ENCODE measurements around the gene AXL.

AXL gene

DNA sequence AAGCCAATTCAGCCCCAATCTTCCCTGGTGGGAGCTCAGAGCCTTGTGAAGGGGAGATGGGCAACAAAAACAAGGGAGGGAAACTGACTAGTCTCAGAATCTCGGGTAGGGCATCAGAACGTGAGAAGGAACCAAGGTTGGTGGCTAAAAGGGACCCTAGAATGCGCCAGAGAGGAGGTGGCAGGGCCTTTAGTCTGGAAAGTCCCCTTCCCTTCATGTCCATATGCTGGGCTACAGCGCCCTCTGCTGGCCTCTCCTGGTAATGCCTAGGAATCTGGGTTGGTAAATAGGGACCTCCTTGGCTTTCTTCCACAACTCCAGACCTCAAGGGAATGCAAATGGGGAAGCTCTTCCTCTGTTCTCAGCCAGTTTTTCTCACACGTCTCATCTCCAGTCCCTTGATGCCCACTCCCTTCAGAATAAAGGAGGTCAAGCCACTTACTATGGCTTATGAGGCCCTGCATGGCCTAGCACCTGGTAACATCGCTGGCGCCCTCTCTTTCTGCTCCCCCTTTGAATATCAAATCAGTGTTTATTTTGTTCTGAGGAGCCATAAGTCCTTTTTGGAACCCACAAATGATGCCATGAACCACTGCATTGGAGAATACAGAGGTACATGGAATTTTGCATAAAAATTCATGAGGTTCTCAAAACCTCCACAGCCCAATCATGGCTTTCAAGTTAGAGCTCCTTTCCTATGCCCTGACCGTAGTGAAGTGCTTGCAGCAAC, 89.6 kb downstream of the AXL start:
- peak; percentile 84 for DNase-seq (ENCODE audit: low spot score)

DNA sequence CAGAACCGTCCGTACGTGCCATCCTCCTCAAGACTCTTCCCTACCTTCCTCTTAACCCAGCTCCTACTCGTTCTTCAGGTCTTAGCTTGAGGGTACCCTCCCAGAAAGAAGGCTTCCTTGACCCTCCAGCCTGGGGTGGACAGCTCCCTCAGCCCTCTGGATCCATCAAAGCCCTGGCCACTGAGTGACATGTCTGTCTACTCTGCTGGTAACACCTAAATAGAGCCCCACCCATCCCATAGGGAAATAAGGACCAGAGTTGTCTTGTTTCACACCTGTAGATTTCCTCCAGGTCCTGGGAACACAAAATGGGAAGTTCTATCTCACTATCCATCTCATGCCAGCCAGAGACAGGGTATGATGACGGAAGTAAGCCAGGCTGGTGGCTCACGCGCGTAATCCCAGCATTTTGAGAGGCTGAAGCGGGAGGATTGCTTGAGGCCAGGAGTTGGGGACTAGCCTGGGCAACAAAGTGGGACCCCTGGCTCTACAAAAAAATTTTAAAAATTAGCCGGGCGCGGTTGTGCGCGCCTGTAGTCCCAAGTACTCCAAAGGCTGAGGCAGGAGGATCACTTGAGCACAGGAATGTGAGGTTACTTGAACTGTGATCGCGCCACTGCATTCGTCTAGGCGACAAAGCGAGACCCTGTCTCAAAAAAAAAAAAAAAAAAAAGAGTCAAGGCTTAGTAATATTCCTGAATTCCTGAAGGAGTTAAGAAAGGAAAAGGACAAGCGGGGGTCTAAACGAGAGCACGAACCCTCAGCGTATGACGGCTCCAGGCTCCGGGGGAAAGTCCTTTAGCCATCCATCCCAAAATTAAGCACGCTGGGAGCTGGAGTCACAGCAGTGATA, 90.4 kb downstream of the AXL start:
- DNase-seq (ENCODE audit: low spot score) = no peak

DNA sequence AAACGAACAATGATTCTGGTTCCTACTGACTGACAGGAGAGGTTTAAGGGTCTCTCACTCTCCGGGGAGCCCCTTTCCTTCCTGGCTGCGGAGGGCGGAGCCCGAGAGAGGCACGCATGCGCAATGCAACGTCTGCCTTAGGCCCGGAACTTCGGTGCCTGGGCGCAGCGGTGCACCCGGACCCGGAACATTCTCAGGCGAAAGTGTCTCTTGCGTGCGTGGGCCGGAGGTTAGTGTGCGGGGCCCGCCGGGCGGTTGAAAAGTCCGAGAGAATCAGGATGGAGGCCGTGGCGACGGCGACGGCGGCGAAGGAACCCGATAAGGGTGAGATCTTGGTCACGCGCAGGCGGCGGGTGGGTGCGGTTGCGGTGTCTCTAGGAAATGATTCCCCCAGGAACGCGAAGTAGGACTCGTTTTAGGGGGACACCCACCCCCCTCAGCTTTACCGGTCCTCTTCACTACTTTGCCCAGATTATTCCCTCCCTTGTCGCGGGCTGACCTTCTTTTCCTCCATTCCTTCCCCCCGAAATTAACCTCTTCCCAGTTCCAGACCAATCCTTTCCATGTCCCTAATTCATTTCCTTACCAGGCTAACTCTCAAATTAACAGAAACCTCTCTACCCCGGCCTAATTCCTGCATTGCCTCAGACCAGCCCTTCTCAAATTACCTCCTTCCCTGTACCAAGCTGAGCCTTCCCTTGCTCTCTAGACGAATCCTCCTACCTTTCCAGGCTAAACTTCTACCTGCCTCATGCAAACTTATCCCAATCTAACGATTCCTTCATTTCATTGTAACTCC, 91.2 kb downstream of the AXL start, which contains the start of gene CCDC97:
Gene CCDC97, plus strand, starts transcription at position 140 of the 799 bp plus-strand sequence. Its CDS starts 139 bp downstream, at position 279.
- peak; percentile 94 for DNase-seq (ENCODE audit: low spot score)

- DNase-seq (ENCODE audit: low spot score) = no peak
Observed at GRCh38 chr19:41311072-41311471, 92.0 kb downstream of the AXL start.
